Measurements from ENCODE around the gene POP5. TPM values are rescaled to one million over a fixed set of nuclear protein-coding genes. Genes with fewer than 3 reads are reported as not detected.

POP5 gene
- total RNA-seq, 2 experiments from 2014 or later = 37.6 to 38.8 TPM

- no peaks in the 10 kb centered on the region for H3K9me3 Mint-ChIP-seq
- ChIA-PET POLR2A (interaction anchor here (1.2 kb wide), 1 partner anchor 387 kb away, joined by 3 read pairs; no protein-coding TSS in a partner anchor), CTCF (interaction anchor here (0.7 to 6.7 kb wide), 5 partner anchors 55 to 511 kb away, joined by 3 to 79 read pairs (median 5); no protein-coding TSS in a partner anchor)
- DNase-seq = peak; percentile 63
- H3K4me3 Mint-ChIP-seq = peak overlapping the region; percentile 55
- H3K27ac Mint-ChIP-seq = no peak overlapping the region
- peaks cover 39% of the 10 kb centered on the region for H3K4me1 Mint-ChIP-seq
- H3K36me3 Mint-ChIP-seq (ENCODE audit: low read depth) = peaks cover 11% of the 10 kb centered on the region
- peaks cover 17% of the 10 kb centered on the region for H3K27me3 Mint-ChIP-seq
These were observed 3.3 kb upstream of the POP5 start for GRCh38 chr12:120584343-120585149.

GRCh38 chr12:120583478-120584030 is 2.4 kb upstream of the POP5 start:
- ChIA-PET POLR2A (interaction anchor here (1.2 to 4.0 kb wide), 2 partner anchors 45 to 388 kb away, joined by 3 to 18 read pairs; no protein-coding TSS in a partner anchor), CTCF (interaction anchor here (0.6 to 6.7 kb wide), 16 partner anchors 15 to 514 kb away, joined by 3 to 79 read pairs (median 4); partner anchors contain the start of gene SRSF9)
- Mint-ChIP-seq H3K36me3 (ENCODE audit: low read depth) (peaks cover 16% of the 10 kb centered on the region), H3K27ac (no peak overlapping the region), H3K27me3 (peaks cover 17% of the 10 kb centered on the region), H3K4me1 (peaks cover 42% of the 10 kb centered on the region), H3K4me3 (peak overlapping the region; percentile 52), H3K9me3 (no peaks in the 10 kb centered on the region)
- DNase-seq = peak; percentile 86

- Mint-ChIP-seq H3K36me3 (ENCODE audit: low read depth) (peaks cover 26% of the 10 kb centered on the region), H3K27me3 (peaks cover 17% of the 10 kb centered on the region), H3K4me3 (peak overlapping the region; percentile 94), H3K9me3 (no peaks in the 10 kb centered on the region), H3K27ac (peak overlapping the region; percentile 78), H3K4me1 (peaks cover 42% of the 10 kb centered on the region)
- CTCF ChIA-PET = interaction anchor here (0.5 to 6.7 kb wide), 24 partner anchors 10 to 478 kb away, joined by 3 to 79 read pairs (median 4); partner anchors contain the start of genes CABP1, COQ5, DYNLL1 and MLEC
- POLR2A ChIA-PET = interaction anchor here (0.9 to 4.0 kb wide), 11 partner anchors 16 to 289 kb away, joined by 3 to 18 read pairs (median 5); partner anchors contain the start of genes ACADS, RNU4-1 and SRSF9
- DNase-seq = no peak
These were observed 796 bp upstream of the POP5 start for GRCh38 chr12:120581998-120582397.

GRCh38 chr12:120579179-120579578 is 2.0 kb downstream of the POP5 start:
- Mint-ChIP-seq H3K4me1 (peaks cover 40% of the 10 kb centered on the region), H3K27ac (no peak overlapping the region), H3K27me3 (peaks cover 6% of the 10 kb centered on the region), H3K9me3 (no peaks in the 10 kb centered on the region), H3K36me3 (ENCODE audit: low read depth) (peaks cover 53% of the 10 kb centered on the region), H3K4me3 (peak overlapping the region; percentile 18)
- ChIA-PET POLR2A (interaction anchor here (0.9 to 1.1 kb wide), 3 partner anchors 43 to 325 kb away, joined by 3 read pairs; partner anchors contain the start of genes COQ5 and SPPL3), CTCF (interaction anchor here (6.7 kb wide), 1 partner anchor 69 kb away, joined by 79 read pairs; no protein-coding TSS in a partner anchor)
- DNase-seq = no peak

- ChIA-PET CTCF (no interaction called here), POLR2A (interaction anchor here (1.4 kb wide), 1 partner anchor 36 kb away, joined by 4 read pairs; no protein-coding TSS in a partner anchor)
- Mint-ChIP-seq H3K27ac (no peak overlapping the region), H3K27me3 (no peaks in the 10 kb centered on the region), H3K4me1 (no peaks in the 10 kb centered on the region), H3K36me3 (ENCODE audit: low read depth) (peaks cover 80% of the 10 kb centered on the region), H3K4me3 (no peak overlapping the region), H3K9me3 (no peaks in the 10 kb centered on the region)
- no peak for DNase-seq
These were observed 7.1 kb downstream of the POP5 start for GRCh38 chr12:120574106-120574505.

GRCh38 chr12:120573560-120573959 is 7.6 kb downstream of the POP5 start:
- peaks cover 83% of the 10 kb centered on the region for H3K36me3 Mint-ChIP-seq (ENCODE audit: low read depth)

GRCh38 chr12:120571299-120571698 is 9.9 kb downstream of the POP5 start:
- Mint-ChIP-seq H3K9me3 (no peaks in the 10 kb centered on the region), H3K36me3 (ENCODE audit: low read depth) (peaks cover 76% of the 10 kb centered on the region), H3K4me1 (no peaks in the 10 kb centered on the region), H3K27me3 (no peaks in the 10 kb centered on the region), H3K27ac (no peak overlapping the region), H3K4me3 (no peak overlapping the region)
- POLR2A ChIA-PET = interaction anchor here (1.0 kb wide), 1 partner anchor 10 kb away, joined by 5 read pairs; the partner anchor contains the start of gene POP5
- DNase-seq = no peak
- CTCF ChIA-PET = interaction anchor here (0.6 to 1.8 kb wide), 5 partner anchors 10 to 144 kb away, joined by 3 to 5 read pairs (median 4); partner anchors contain the start of gene POP5

More at GRCh38 chr12:120573560-120573959, 7.6 kb downstream of the POP5 start:
- no peak for DNase-seq
- H3K4me1 Mint-ChIP-seq = no peaks in the 10 kb centered on the region
- no peaks in the 10 kb centered on the region for H3K9me3 Mint-ChIP-seq
- ChIA-PET POLR2A (no interaction called here), CTCF (no interaction called here)
- H3K27ac Mint-ChIP-seq = no peak overlapping the region
- no peaks in the 10 kb centered on the region for H3K27me3 Mint-ChIP-seq
- H3K4me3 Mint-ChIP-seq = no peak overlapping the region

GRCh38 chr12:120563495-120563894 is 17.7 kb downstream of the POP5 start:
- no peak overlapping the region for H3K4me3 Mint-ChIP-seq
- ChIA-PET POLR2A (interaction anchor here (0.8 kb wide), 1 partner anchor 17 kb away, joined by 3 read pairs; no protein-coding TSS in a partner anchor), CTCF (no interaction called here)
- no peaks in the 10 kb centered on the region for H3K9me3 Mint-ChIP-seq
- H3K36me3 Mint-ChIP-seq (ENCODE audit: low read depth) = peaks cover 68% of the 10 kb centered on the region
- H3K27ac Mint-ChIP-seq = no peak overlapping the region
- no peaks in the 10 kb centered on the region for H3K27me3 Mint-ChIP-seq
- H3K4me1 Mint-ChIP-seq = no peaks in the 10 kb centered on the region
- no peak for DNase-seq

GRCh38 chr12:120562906-120563305 is 18.3 kb downstream of the POP5 start:
- peaks cover 68% of the 10 kb centered on the region for H3K36me3 Mint-ChIP-seq (ENCODE audit: low read depth)
- ChIA-PET POLR2A (interaction anchor here (0.8 kb wide), 1 partner anchor 18 kb away, joined by 3 read pairs; no protein-coding TSS in a partner anchor), CTCF (no interaction called here)
- no peaks in the 10 kb centered on the region for H3K4me1 Mint-ChIP-seq
- H3K9me3 Mint-ChIP-seq = no peaks in the 10 kb centered on the region
- H3K27me3 Mint-ChIP-seq = no peaks in the 10 kb centered on the region
- H3K4me3 Mint-ChIP-seq = no peak overlapping the region
- H3K27ac Mint-ChIP-seq = no peak overlapping the region
- DNase-seq = no peak

GRCh38 chr12:120557589-120557988 is 23.6 kb downstream of the POP5 start:
- H3K27me3 Mint-ChIP-seq = no peaks in the 10 kb centered on the region
- CTCF ChIA-PET = no interaction called here
- H3K36me3 Mint-ChIP-seq (ENCODE audit: low read depth) = peaks cover 59% of the 10 kb centered on the region
- no peak overlapping the region for H3K27ac Mint-ChIP-seq
- H3K4me1 Mint-ChIP-seq = peaks cover 3% of the 10 kb centered on the region
- no peak overlapping the region for H3K4me3 Mint-ChIP-seq
- POLR2A ChIA-PET = no interaction called here
- DNase-seq = no peak
- no peaks in the 10 kb centered on the region for H3K9me3 Mint-ChIP-seq

GRCh38 chr12:120554678-120555077 is 26.5 kb downstream of the POP5 start:
- H3K27ac Mint-ChIP-seq = peak overlapping the region; percentile 14
- H3K4me1 Mint-ChIP-seq = peaks cover 10% of the 10 kb centered on the region
- ChIA-PET POLR2A (interaction anchor here (1.0 to 1.3 kb wide), 2 partner anchors 16 to 20 kb away, joined by 3 read pairs; a partner anchor contains a TSS), CTCF (no interaction called here)
- H3K9me3 Mint-ChIP-seq = no peaks in the 10 kb centered on the region
- H3K36me3 Mint-ChIP-seq (ENCODE audit: low read depth) = peaks cover 46% of the 10 kb centered on the region
- H3K4me3 Mint-ChIP-seq = no peak overlapping the region
- DNase-seq = no peak
- H3K27me3 Mint-ChIP-seq = no peaks in the 10 kb centered on the region

GRCh38 chr12:120546050-120546386 is 35.2 kb downstream of the POP5 start:
- ChIA-PET POLR2A (interaction anchor here (4.3 kb wide), 1 partner anchor 11 kb away, joined by 16 read pairs; a partner anchor contains a TSS), CTCF (no interaction called here)
- Mint-ChIP-seq H3K36me3 (ENCODE audit: low read depth) (peaks cover 16% of the 10 kb centered on the region), H3K4me1 (peaks cover 7% of the 10 kb centered on the region), H3K4me3 (no peak overlapping the region), H3K9me3 (no peaks in the 10 kb centered on the region), H3K27ac (no peak overlapping the region), H3K27me3 (no peaks in the 10 kb centered on the region)
- no peak for DNase-seq

GRCh38 chr12:120544691-120545090 is 36.5 kb downstream of the POP5 start:
- Mint-ChIP-seq H3K36me3 (ENCODE audit: low read depth) (peaks cover 25% of the 10 kb centered on the region), H3K9me3 (no peaks in the 10 kb centered on the region), H3K27me3 (no peaks in the 10 kb centered on the region), H3K27ac (no peak overlapping the region), H3K4me3 (no peak overlapping the region), H3K4me1 (peaks cover 19% of the 10 kb centered on the region)
- DNase-seq = no peak
- POLR2A ChIA-PET = interaction anchor here (2.2 to 4.3 kb wide), 2 partner anchors 9 to 16 kb away, joined by 9 to 16 read pairs; partner anchors contain the start of gene COQ5
- CTCF ChIA-PET = no interaction called here
